COR-L47 (cell line): ENCODE measurements around the gene CAMK2G.
"Not testable (repeated sequence)": the region's sequence is repeated elsewhere in the genome, so short reads cannot be mapped to it uniquely, and the experiment has no call there.

Experiments
- DNase-seq: peaks from one replicate; lab custom pipeline; 2025; lab: John Stamatoyannopoulos, UW

Gene CAMK2G

GRCh38 chr10:73790886-73791625, 83.3 kb downstream of the CAMK2G start:
- DNase-seq = no peak

GRCh38 chr10:73789659-73790055, 84.7 kb downstream of the CAMK2G start:
- DNase-seq = no peak

- no peak for DNase-seq
Observed at GRCh38 chr10:73788864-73789658, 85.3 kb downstream of the CAMK2G start.

- not testable (repeated sequence) for DNase-seq
Observed at GRCh38 chr10:73787031-73787800, 87.1 kb downstream of the CAMK2G start.

GRCh38 chr10:73786512-73786885, 87.9 kb downstream of the CAMK2G start:
- no peak for DNase-seq

GRCh38 chr10:73785721-73786511, 88.4 kb downstream of the CAMK2G start:
- no peak for DNase-seq

GRCh38 chr10:73785211-73785720, 89.1 kb downstream of the CAMK2G start, which contains the start of gene ZSWIM8:
Gene ZSWIM8 (plus strand): TSS chr10:73785606. CDS start chr10:73785879, 273 bp downstream.
- DNase-seq = peak; percentile 76

- no peak for DNase-seq
Observed at GRCh38 chr10:73782749-73783085, 91.6 kb downstream of the CAMK2G start.

- DNase-seq = peak; percentile 62
Observed at GRCh38 chr10:73781879-73782748, 92.2 kb downstream of the CAMK2G start, which contains the start of gene CHCHD1. Gene CHCHD1 (plus strand): TSS chr10:73782048. CDS start chr10:73782076, 28 bp downstream.

GRCh38 chr10:73781548-73781878, 92.8 kb downstream of the CAMK2G start:
- DNase-seq = no peak

GRCh38 chr10:73780966-73781365, 93.4 kb downstream of the CAMK2G start:
- DNase-seq = no peak

- DNase-seq = no peak
Observed at GRCh38 chr10:73780301-73780700, 94.1 kb downstream of the CAMK2G start.

GRCh38 chr10:73779539-73780197, 94.7 kb downstream of the CAMK2G start:
- DNase-seq = no peak

GRCh38 chr10:73779018-73779417, 95.3 kb downstream of the CAMK2G start:
- DNase-seq = no peak

- no peak for DNase-seq
Observed at GRCh38 chr10:73774637-73775036, 99.7 kb downstream of the CAMK2G start.

GRCh38 chr10:73773152-73773879, 101.0 kb downstream of the CAMK2G start:
- peak; percentile 9 for DNase-seq

- peak; percentile 33 for DNase-seq
Observed at GRCh38 chr10:73772281-73773151, 101.8 kb downstream of the CAMK2G start.

GRCh38 chr10:73771722-73772280, 102.6 kb downstream of the CAMK2G start:
- DNase-seq = peak; percentile 40
